ENCODE data around the gene RBP5.

The RBP5 gene, protein sequence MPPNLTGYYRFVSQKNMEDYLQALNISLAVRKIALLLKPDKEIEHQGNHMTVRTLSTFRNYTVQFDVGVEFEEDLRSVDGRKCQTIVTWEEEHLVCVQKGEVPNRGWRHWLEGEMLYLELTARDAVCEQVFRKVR

GRCh38 chr12:7128681-7129286 is at the start of gene RBP5:
TSS of gene RBP5 (minus strand) at chr12:7128889. CDS start at chr12:7128775, 114 bp downstream.
- DNase-seq, result no peak

DNA sequence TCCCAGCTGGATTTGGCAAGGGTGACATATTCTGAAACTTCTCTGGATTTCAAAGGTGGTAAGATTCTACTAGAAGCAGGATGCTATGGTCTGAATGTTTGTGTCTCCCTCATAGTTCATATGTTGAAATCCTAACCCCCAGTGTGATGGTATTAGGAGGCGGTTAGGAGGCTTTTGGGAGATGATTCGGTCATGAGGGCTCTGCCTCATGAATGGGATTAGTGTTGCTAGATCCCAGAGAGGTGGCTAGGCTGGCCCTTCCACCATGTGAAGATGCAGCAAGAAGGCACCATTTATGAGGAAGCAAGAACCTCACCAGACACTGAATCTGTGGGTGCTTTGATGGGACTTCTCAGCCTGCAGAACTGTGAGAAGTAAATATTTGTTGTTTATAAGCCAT is 49.8 kb upstream of the RBP5 start:
- no peak for DNase-seq

DNA sequence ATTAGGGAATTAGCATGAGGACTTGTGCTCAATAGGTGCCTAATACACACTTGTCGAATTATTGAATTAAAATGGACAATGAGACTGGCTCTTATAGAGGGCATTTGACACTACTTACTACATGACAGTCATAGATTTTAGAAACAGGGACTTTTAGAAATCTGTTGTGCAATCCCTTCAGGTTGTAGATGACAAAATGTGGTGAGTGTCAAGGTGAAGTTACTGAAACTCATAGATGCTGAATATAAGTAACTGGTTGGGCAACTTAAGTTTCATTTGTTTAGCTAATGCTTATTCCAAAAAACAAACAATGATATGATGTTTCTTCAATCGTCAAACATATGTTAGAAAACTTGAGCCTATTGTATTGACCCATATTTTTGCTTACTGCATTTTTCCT is 47.9 kb upstream of the RBP5 start:
- no peak for DNase-seq

GRCh38 chr12:7175493-7175892 is 46.8 kb upstream of the RBP5 start:
- DNase-seq, result no peak

DNA sequence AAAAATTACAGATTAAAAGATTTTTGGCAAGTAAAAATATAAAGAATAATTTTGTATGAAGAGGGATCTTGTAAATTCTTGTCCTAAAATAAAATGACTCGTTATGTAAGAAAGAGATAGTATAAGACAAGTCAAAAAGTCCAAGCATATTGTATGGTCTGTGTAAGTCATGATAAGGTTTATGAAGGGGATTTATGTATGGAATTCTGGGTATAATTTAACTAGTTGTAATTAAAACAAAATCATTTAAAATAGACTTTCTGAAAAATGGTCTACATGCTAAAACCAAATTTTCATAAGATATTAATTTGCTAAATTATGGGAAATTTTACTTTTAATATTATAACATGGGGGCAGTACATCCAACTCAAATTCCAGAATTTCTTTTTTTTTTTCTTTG is 43.2 kb upstream of the RBP5 start:
- DNase-seq, result no peak

- DNase-seq, result no peak
Observed at GRCh38 chr12:7169951-7170350, 41.3 kb upstream of the RBP5 start.

GRCh38 chr12:7162691-7163114 is 34.0 kb upstream of the RBP5 start:
- DNase-seq, result peak; percentile 84 to 88

DNA sequence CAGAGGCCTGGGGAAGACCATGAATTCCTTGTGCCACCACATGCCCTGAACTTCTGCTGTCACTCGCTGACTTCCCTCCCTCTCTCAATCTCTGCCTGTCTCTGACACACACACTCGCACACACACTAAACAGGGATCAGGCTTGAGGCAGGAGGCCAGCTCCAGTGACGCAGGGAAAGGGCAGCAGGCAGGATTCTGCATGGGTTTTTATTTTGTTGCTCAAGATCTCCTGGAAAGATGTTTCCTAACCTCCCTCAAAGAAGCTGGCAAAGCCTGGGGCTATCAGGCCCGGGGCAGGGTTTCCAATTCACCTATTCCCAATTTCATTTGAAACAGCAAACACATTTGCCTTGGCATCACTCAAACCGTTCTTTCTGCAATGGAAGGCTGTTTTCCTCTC is 33.1 kb upstream of the RBP5 start:
- DNase-seq, result no peak

DNA sequence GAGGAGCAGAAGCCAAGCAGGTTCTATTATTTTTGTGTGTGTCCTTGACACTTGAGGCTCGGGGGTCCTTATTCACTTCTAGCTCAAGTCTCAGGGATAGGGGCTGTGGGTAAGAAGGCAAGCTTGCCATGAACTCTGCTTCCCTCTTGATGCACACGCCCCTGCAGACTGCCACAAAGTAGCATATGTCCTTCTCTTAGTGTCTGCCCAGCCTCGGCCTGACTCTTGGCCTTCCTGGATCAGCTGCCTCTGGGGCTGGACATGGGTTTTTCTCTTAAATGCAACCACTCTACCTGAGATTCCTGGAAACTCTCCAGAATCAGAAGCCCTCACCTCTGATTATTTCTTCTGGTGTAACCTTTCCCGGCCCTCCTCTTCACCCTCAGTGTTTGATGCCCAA is 32.6 kb upstream of the RBP5 start:
- no peak for DNase-seq

DNA sequence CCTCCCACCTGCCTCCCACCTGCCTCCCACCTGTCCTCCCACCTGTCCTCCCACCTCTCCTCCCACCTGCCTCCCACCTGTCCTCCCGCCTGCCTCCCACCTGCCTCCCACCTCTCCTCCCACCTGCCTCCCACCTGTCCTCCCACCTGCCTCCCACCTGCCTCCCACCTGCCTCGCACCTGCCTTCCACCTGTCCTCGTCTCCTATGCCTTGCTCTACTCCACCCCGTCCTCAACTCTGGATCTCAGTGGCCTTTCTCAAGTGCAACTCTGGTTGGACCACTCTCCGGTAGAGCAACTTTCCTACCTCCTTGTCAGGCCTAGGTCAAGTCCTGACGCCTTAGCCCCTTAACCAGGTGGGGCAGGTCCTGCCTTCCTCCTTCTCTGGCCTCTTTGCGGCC is 31.5 kb upstream of the RBP5 start:
- DNase-seq, result no peak

GRCh38 chr12:7158781-7159609 is 30.3 kb upstream of the RBP5 start:
- no peak for DNase-seq

DNA sequence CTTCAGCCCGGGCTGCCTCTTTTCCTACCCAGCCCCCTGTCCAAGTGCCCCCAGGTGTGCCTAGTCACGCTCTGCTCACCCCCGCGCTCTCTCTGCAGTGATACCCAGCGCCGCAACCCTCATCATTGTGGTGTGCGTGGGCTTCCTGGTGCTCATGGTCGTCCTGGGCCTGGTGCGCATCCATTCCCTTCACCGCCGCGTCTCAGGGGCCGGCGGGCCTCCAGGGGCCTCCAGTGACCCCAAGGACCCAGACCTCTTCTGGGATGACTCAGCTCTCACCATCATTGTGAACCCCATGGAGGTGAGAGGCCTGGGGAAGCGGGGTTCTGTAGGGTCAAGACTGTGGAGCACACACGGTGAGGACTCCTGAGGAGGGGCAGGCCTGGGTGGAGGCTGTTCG is 28.7 kb upstream of the RBP5 start:
- DNase-seq, result no peak

DNA sequence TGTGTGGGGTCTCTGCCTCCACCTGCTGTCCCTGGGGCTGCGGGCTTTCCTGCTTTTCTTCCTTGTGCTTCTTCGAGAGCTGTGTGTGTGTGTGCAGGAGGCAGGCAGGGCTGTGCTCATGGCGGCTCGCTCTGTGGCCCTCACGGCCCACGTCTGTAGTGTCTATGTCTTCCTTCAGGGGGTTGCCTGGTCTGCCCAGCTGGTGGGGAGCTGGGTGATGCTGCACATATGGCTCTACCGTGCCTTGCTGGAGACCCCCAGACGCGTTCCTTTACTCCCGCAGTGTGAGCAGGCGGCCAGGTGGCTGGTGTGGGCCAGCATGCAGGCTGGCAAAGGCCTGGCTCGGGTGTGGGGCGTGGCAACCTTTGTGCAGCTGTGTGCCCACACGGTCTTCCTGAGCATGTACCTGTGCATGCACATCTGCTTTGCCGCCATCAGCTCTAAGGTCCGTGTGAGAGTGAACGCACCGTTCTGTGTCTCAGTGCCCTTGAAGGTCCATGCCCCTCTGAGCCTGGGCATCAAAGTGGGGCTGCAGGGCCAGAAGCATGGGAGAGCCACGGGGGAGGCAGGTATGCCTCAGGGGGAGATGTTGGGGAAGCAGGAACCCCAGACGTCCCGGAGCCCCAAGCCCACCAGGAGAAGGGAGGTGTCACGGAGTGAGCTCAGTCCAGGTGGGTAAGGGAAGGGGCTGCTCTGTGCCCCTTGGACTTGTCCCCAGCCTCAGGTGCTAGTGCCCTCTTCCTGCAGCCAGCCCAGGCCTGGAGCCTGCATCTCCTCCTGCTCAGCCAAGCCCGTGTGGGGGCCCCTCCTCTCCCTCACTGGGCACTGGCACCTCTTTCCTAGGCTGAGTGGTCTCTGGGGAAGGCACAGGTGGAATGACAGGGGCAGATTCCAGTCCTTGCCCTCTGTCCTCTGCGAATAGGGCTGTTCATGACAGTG is 27.8 kb upstream of the RBP5 start:
- no peak for DNase-seq

DNA sequence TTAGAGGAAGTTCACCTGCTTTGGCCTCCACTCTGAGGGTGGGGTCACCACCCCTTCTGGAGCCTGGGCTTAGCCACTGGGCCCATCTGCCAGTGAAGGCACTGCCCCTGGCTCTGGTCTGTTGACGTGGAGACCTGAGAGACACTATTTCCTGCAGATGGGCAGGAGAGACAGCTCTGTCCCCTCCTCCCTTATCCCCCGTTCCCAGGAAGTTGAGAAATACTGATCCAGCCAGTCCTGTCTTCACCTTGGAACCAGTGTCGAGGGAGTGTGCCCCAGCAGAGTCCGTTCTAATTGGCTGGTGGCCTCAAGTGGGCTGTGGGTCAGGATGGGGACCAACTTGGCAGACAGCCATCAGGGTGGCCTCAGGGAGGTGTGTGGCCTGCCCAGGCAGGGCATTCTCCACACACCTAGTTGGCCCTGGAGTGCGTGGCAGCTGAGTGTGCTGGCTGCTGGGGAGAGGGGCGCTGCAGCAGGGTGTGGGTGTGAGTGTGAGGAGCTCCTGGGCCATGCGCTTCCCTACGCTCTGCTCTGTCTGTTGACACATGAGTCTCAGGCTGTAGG is 26.9 kb upstream of the RBP5 start:
- peak in 1 of 2 experiments; percentile 43 for DNase-seq

- no peak for DNase-seq
Observed at GRCh38 chr12:7154901-7155470, 26.3 kb upstream of the RBP5 start.

DNA sequence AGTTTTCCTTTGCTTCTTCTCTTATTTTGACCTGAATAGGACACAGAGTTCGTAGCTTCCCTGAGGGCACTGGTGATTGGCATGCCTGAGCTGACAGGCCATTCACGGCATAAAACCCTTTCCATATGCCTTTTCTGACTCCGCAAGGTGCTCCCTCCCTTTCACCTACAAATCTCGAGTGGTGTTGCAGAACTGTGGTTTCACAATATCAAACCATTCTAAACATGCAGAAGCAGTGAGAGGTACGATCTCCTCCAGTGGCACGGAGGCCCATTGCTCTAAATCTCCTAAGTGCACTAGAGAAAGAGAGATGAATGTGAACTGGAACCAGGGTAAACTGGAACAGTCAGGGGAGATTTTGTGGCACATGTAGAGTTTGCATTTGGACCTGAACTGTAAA is 25.4 kb upstream of the RBP5 start:
- no peak for DNase-seq

DNA sequence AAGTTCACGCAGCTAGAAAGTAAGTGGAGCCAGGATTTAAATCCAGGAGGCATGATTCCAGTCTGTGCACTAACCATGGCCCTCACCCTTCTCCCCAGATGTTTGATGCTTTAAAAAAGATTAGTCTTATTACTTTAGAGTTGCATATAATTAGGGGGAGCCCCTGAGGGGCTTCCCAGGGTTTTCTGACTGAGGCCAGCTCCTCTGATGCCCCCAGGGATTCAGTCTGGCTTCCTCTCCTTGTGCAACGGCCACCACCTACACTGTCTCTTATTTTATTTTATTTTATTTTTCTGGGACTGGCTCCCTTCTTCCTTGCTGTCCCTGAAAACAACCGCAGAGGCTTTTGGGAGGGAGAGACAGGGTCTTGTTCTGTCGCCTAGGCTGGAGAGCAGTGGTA is 24.1 kb upstream of the RBP5 start:
- no peak for DNase-seq

DNA sequence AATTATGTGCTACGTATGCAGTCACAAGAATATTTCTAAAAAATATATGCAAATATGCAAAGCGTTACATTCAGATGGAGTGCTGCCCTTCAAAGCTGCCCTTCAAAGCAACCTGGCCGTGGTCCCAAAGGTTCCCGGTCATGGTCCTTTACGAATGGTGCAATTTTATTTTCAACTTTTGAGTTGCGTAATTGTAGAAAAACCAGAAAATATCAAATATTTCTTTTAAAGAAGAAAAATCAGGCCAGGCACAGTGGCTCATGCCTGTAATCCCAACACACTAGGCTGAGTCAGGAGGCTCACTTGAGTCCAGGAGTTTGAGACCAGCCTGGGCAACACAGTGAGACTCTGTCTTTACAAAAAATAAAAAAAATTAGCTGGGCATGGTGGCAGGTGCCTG is 22.8 kb upstream of the RBP5 start:
- no peak for DNase-seq

DNA sequence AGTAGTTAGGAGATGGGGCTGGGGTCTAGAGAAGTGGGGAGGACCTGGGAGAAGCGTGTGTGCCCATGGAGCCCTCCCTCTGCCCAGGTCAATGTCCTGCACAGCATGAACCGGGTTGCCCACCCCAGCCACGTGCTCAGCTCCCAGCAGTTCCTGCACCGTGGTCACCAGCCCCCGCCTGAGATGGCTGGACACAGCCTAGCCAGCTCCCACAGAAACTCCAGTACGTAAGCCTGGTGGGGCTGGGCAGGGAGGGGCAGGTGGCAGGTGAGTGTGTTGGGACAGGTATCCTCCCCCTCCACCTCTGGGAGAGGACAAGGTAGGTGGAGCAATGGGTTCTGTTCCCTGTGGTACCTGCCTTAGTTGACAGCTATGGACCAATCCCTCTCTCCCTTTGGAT is 22.2 kb upstream of the RBP5 start:
- no peak for DNase-seq

DNA sequence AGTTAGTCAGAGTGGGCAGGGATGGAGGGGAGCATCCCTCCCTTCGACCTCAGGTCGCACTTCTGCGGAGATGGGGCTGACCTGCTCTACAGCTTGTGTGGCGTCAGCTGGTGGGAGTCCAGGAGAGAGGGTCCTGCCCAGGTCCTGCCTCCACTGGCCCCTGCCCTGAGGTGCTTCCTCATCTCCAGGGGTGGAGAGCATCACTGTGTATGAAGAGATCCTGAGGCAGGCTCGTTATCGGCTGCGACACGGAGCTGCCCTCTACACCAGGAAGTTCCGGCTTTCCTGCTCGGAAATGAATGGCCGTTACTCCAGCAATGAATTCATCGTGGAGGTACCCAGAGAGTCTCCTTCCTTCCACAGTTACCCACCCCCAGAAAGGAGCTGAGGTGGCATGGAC is 21.7 kb upstream of the RBP5 start:
- DNase-seq, result no peak

DNA sequence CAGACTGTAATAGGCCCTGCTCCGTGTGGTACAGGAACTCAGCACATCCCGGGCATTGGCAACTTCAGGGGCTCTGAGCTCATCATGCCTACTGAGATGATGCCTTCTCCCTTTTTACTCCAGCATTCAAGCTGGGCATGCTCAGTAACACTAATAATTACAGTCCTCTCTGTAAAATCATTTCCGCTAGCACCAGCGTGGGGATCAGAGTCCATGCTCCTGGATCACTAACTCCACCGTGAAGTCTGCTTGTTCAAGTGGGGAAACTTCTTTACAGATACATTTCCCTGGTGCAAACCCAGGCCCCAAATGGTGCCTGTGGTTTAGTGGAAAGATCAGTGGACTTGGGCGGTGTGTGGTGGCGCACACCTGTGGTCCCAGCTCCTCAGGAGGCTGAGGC is 18.2 kb upstream of the RBP5 start:
- no peak for DNase-seq

- no peak for DNase-seq
Observed at GRCh38 chr12:7146228-7146627, 17.5 kb upstream of the RBP5 start.

- DNase-seq, result no peak
Observed at GRCh38 chr12:7145671-7146070, 17.0 kb upstream of the RBP5 start.
